Measurements from ENCODE around the gene STYK1. TPM values are rescaled to one million over a fixed set of nuclear protein-coding genes. Genes with fewer than 3 reads are reported as not detected.
A peak's percentile ranks its signal among the peaks of the same experiment; 100 is the strongest.

STYK1 gene
- total and polyA plus RNA-seq, 4 donors: 0.03 to 1.3 (median 0.08) TPM; not detected in 1

DNA sequence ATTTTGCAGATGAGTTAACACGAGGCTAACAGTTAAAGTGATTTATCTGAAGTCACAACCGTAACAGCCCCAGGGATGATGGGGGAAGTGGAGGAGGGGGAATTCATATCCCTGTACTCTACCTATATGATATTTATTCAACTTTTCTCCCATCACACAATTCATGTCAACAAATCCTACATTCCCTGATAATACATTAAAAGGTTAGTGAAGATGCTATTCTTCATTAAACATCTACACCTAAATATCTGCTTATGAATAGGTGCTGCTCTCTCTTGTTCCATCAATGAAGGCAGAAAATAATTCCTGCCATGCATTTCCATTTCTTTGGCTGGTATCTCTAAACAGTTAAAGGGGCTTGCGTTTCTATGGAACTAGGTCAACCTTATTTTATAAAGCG lies 42.4 kb upstream of the STYK1 start:
- TF ChIP-seq TAF1 (conservative IDR thresholded peaks at IDR 0.05) (no peak), RAD21 (IDR thresholded peaks at IDR 0.05) (no peak), ATF3 (IDR thresholded peaks at IDR 0.05) (no peak), FOXA2 (IDR thresholded peaks at IDR 0.05) (no peak), GABPA (IDR thresholded peaks at IDR 0.05 in 1 of 2, conservative IDR thresholded peaks at IDR 0.05 in 1 of 2) (no peak), RXRA (IDR thresholded peaks at IDR 0.05) (no peak), HNF4G (IDR thresholded peaks at IDR 0.05) (no peak), HNF4A (conservative IDR thresholded peaks at IDR 0.05) (no peak), REST (IDR thresholded peaks at IDR 0.05) (no peak), YY1 (IDR thresholded peaks at IDR 0.05) (no peak), ZBTB33 (IDR thresholded peaks at IDR 0.05) (no peak), SP1 (IDR thresholded peaks at IDR 0.05) (no peak), JUND (IDR thresholded peaks at IDR 0.05) (no peak), EGR1 (IDR thresholded peaks at IDR 0.05; ENCODE audit: low read depth in 2 of 2) (no peak), NR2F2 (IDR thresholded peaks at IDR 0.05) (no peak), FOXA1 (IDR thresholded peaks at IDR 0.05) (no peak)
- TF ChIP-seq, protein P1, sequence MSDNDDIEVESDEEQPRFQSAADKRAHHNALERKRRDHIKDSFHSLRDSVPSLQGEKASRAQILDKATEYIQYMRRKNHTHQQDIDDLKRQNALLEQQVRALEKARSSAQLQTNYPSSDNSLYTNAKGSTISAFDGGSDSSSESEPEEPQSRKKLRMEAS (IDR thresholded peaks at IDR 0.05): no peak
- TF ChIP-seq, protein P2, sequence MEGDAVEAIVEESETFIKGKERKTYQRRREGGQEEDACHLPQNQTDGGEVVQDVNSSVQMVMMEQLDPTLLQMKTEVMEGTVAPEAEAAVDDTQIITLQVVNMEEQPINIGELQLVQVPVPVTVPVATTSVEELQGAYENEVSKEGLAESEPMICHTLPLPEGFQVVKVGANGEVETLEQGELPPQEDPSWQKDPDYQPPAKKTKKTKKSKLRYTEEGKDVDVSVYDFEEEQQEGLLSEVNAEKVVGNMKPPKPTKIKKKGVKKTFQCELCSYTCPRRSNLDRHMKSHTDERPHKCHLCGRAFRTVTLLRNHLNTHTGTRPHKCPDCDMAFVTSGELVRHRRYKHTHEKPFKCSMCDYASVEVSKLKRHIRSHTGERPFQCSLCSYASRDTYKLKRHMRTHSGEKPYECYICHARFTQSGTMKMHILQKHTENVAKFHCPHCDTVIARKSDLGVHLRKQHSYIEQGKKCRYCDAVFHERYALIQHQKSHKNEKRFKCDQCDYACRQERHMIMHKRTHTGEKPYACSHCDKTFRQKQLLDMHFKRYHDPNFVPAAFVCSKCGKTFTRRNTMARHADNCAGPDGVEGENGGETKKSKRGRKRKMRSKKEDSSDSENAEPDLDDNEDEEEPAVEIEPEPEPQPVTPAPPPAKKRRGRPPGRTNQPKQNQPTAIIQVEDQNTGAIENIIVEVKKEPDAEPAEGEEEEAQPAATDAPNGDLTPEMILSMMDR (IDR thresholded peaks at IDR 0.05; ENCODE audit: low read depth, low read length, missing input control): no peak
- H3K4me3 ChIP-seq (ENCODE audit: low read depth in 1 of 3, low read length in 3 of 3): no peak overlapping the region
- H3K4me1 ChIP-seq (ENCODE audit: control insufficient read depth in 4 of 4, insufficient read depth in 4 of 4, low read length in 3 of 4): peaks cover 0 to 1% (median 0%) of the 10 kb centered on the region in 4 donors
- H3K27ac ChIP-seq (ENCODE audit: low read depth in 1 of 2, low read length in 2 of 2): no peak overlapping the region
- DNase-seq (ENCODE audit: low spot score): no peak
- H3K27me3 ChIP-seq (ENCODE audit: control insufficient read depth in 4 of 4, insufficient read depth in 4 of 4, low read length in 3 of 4): no peaks in the 10 kb centered on the region
- H3K9me3 ChIP-seq (ENCODE audit: control insufficient read depth in 4 of 4, low read length in 3 of 4): no peaks in the 10 kb centered on the region
- H3K36me3 ChIP-seq (ENCODE audit: control insufficient read depth in 4 of 4, insufficient read depth in 3 of 4, low read depth in 1 of 4, low read length in 3 of 4): peaks cover 0 to 37% (median 17%) of the 10 kb centered on the region in 4 donors
- peak overlapping the region in 1 of 2 donors; percentile 0 for H3K9ac ChIP-seq (ENCODE audit: low read depth in 1 of 2, low read length in 2 of 2)
- 82% methylated on average over 4 of the region's 4 CpGs for WGBS

Measured in liver (tissue), 9 donors.